ENCODE results near the gene TSKS.

Gene TSKS

DNA sequence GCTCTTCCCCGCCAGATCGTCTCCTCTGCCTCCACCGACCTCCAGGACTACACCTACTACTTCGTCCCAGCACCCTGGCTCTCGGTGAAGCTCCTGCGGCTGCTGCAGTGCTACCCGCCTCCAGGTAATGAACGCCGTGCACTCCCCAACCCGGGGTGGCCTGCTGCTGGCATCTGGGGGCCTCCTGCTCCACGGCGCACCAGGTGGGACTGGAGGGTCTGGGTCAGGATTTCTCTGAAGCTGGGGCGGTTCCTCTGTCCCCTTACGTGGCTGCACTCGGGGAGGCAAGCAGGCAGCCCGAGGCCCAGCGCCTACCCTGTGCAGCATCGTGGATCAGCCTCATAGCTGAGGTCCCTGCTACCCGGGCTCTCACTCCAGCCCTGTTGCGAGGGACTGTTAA lies 32.5 kb upstream of the TSKS start:
- DNase-seq (ENCODE audit: low spot score) = no peak

DNA sequence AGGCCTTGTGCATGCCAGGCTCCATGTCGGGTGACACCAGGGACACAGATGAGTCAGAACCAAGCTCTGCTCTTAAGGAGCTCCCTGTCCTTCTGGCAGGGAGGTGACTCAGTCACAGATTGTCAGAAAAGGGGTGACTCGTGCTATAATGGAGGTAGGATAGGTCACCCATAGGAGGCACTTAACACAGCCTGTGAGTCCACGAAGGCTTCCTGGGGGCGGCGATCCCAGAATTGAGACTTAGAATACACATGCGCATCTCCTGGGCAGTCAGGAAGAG lies 30.4 kb upstream of the TSKS start:
- DNase-seq (ENCODE audit: low spot score) = no peak

DNA sequence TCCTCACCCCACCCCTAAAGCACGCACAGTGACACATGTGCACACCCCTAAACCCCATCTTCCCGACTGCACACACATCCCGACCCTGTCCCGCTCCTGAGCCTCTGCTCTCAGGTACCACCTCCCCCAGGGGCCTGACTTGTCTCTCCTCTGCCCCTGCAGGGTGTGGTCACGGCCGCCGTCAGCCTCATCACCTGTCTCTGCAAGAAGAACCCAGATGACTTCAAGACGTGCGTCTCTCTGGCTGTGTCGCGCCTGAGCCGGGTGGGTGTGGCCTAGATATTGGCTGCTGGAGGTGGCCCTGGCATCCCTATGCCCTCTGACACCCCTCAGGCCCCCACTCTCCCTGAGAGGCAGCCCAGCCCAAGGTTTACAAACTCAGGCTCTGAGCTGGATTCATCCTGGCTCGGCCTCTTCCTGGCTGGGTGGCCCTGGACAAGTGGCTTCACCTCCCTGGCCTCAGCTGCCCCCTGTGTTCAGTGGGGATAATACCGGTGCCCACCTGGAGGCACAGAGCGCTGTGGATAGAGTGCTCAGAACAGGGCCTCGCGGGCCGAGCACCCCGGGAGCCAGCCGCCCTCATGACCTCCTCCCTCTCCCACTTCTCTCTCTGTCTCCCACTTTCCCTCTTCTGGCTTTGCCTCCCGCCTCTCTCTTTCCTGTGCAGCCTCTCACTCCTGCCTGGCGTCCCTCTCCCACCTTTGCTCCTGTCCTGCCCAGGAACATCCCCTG lies 29.9 kb upstream of the TSKS start:
- no peak for DNase-seq (ENCODE audit: low spot score)

DNA sequence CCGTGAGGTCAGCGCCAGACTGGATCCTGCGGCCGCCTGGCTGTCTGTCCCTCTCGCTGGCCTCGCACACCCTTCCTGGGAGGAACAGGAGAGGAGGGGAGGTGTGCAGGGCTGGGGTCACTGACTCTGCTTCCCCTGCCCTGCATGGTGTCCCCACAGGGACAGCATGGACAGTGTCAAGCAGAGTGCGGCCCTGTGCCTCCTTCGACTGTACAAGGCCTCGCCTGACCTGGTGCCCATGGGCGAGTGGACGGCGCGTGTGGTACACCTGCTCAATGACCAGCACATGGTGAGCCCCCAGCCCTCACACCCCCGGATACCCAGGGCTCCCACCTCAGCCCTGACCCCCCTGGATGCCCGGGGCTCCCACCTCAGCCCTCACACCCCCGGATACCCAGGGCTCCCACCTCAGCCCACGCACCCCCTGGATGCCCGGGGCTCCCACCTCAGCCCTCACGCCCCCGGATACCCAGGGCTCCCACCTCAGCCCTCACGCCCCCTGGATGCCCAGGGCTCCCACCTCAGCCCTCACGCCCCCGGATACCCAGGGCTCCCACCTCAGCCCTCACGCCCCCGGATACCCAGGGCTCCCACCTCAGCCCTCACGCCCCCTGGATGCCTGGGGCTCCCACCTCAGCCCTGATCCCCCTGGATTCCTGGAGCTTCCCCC lies 28.8 kb upstream of the TSKS start:
- DNase-seq (ENCODE audit: low spot score) = no peak

DNA sequence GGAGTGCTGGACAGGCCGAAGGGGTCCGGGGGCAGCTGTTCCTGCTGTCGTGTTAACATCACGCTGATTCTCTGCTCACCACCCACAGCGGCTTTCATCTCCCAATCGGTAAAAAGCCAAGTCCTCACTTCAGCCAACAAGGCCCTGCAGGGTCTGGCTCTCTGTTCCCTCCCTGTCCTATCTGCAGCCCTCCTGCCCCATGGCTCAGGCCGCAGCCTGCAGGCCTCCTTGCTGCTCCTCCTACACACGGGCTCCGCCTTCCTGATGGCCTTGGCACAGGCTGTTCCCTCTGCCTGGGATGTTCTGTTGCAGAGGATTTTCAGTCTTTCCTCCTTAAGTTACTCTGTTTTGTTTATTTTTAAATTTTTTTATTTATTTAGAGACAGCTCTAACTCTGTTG lies 27.8 kb upstream of the TSKS start:
- DNase-seq (ENCODE audit: low spot score) = no peak

DNA sequence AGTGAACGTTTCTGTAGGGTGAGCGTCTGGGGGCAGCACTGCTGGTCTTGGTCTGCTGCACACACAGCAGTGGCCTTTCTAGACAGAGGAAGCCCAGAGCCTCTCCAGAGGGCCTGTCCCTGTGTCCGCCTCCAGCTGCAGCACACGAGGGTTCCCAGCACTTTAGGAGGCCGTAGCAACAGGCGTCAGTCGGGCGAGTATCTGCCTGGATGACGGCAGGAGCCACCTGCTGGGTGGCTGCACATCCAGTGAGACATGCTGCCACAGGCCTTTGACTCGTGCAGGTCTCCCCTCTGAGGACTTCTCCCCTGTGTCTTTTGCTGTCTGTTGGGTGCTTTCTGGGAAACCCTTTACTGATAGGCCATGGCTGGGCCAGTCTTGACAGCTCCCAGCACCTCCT lies 25.8 kb upstream of the TSKS start:
- no peak for DNase-seq (ENCODE audit: low spot score)

DNA sequence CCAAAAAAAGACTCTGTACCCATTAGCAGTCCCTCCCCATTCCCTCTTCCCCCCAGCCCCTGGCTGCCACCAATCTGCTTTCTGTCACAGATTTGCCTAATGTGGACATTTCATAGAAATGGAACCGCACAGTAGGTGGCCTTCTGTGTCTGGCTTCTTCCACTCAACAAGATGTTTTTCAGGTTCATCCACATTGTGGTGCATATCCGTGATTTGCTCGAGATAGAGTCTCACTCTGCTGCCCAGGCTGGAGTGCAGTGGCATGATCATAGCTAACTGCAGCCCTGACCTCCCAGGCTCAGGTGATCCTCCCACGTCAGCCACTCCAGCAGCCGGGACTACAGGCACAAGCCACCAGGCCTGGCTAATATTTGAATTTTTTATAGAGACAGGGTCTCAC lies 24.6 kb upstream of the TSKS start:
- no peak for DNase-seq (ENCODE audit: low spot score)

DNA sequence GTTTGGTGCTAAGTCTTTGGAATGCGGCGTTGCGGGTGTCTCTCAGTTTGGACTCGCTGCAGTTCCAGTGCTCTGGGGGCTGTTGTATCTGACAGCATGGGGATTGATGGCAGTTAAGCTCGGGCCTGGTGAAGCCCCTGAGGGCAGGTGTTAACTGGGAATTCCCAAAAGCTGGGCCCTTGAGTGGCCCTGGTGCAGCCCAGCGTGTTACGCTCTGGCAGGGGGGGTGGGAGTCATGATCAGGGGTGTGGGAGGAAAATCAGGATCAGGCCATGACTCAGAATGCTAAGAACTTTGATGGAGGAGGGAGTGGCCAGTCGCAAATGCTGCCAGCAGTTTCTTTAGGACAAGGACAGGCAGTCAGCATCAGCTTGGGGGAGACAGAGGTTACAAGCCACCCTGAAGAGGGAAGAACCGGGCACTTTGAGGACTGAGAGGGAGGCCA lies 23.3 kb upstream of the TSKS start:
- DNase-seq (ENCODE audit: low spot score) = no peak

DNA sequence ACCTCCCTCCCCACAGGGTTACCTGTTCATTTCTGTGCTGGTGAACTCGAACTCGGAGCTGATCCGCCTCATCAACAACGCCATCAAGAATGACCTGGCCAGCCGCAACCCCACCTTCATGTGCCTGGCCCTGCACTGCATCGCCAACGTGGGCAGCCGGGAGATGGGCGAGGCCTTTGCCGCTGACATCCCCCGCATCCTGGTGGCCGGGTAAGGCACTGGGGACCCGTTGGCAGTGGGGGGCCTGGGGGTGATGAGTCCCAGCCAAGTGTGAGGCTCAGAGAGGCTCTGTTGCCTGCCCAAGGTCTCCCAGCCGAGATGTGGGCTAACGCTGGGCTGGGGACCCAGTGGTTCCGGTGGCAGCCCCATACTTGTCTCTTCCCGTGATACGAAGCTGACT lies 19.4 kb upstream of the TSKS start:
- DNase-seq (ENCODE audit: low spot score) = no peak

DNA sequence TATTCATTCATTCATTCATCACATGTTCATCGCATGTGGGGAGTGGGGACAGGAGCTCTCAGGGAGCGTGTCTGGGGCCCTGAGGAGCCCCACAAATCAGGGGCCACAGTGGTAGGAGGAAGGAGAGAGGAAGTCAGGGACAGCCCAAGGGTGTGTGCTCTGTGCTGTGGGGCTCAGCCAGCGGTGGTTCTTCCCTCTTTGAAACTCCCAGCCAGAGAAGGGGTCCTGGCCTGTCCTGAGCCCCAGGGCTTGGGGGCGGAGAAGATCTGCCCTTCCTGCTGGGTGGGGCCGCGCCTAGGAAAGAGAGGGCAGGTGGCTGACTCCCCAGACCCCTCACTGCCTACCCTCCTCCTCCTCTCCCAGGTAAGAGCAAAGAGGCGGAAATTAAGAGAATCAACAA lies 18.3 kb upstream of the TSKS start:
- no peak for DNase-seq (ENCODE audit: low spot score)

DNA sequence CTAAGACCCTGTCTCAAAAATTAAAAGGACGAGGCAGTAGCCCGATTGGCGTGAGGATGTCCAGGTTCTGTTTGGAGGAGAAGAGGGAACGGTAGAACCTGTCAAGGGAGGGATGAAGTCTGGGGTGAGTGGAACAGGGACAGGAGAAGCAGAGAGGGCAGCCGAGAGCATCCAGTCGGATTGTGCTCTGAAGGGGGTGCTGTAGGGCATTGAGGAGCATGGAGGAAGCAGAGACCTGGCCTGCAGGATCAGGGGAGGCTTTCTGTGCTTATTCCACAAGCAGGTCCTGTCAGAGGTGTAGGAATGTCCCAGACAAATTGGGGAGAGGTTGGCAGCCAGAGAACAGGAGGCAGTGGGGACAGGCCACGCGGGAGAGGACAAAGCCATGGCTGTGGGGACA lies 17.8 kb upstream of the TSKS start:
- no peak for DNase-seq (ENCODE audit: low spot score)

DNA sequence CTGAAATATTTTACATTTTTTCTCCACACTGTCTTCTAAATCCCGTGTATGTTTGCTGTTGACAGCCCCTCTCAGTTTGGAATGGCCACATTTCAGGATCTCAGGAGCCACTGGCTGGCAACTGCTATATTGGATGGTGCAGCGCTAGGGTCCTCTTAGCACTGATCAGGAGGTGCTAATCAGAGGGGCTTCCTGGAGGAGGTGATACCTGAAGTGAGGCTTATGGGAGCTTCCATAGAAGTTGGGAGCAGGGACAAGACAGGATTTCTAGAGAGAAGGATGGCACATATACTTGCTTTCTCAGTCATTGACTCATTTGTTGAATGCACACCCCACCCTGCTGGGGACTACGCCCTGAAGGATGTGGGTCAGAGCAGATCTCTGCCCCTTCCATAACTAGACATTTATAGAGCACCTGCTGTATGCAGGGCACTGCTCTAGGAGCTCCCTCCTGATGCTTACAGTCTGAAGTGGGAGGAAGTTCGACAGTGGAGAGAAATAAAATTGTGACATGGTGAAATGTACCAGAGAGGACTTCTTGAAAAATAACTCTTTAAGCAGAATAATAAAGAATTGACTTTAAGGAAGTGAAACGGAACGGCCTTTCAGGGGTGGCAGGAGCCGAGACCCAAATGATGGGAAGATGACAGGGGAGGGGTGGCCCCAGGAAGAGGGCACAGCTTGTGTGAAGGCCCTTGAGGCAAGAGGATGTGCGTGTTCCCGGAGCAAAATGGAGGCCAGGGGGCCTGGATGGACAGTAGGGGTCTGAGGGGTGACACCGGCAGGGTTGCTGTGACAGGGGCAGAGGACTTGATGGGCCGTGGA lies 16.8 kb upstream of the TSKS start:
- no peak for DNase-seq (ENCODE audit: low spot score)

DNA sequence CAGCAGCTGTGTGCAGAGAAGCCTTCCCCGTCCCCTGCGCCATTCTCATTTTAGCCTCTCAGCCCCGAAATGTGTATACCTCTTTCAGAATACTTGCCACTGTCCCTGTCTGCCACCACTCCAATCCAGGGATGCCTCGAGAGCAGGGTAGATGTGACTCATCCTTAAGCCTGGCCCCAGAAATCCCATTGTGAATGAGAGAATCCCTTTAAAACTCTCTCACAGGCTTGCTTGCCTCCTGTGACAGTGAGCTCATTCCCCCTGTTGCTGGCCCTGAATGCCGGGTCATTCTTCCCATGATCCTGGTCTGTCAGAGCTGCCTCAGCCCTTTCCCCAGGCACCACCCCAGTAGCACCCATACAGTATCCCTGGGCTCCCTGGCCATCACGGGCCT lies 13.3 kb upstream of the TSKS start:
- no peak for DNase-seq (ENCODE audit: low spot score)

DNA sequence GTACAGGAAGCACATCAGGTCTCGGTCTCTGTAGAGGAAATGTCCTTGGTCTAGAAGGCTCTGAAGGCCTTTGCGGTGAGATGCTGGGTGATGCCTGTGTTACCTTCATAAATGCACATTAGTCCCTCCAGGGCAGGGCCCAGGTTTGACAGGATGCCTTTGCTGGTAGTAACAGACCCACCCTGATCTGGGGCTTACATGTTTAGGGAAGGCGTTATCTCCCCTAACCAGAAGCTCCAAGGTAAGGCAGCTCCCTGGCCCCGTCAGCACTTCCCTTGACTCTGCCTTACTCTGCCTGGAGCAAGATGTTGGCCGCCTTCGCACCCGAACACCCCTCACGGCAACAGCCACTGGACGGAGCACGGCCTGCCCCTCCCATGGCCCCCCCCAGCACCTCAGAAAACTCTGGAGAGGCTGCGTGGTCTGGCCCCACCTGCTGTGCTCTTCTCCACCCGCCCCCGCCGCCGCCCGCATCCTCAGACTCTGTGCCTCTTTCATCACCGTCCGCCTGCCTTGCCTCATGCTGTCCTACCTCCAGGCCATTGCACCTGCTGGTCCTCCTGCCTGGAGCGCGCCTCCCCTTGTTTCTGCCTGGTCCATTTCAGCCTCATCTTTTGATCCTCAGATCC lies 12.8 kb upstream of the TSKS start:
- no peak for DNase-seq (ENCODE audit: low spot score)

DNA sequence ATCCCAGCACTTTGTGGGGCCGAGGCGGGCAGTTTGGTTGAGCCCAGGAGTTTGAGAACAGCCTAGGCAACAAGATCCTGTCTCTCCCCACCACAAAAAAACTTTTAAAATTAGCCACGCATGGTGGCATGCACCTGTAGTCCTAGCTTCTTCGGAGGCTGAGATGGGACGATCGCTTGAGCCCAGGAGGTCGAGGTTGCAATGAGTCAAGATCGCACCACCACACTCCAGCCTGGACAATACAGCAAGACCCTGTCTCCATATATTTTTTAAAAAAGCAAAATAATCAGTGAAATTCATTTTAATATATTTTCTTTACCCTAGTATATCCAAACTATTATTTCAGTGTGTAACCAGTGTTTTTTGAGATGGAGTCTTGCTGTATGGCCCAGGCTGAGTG lies 11.9 kb upstream of the TSKS start:
- no peak for DNase-seq (ENCODE audit: low spot score)

DNA sequence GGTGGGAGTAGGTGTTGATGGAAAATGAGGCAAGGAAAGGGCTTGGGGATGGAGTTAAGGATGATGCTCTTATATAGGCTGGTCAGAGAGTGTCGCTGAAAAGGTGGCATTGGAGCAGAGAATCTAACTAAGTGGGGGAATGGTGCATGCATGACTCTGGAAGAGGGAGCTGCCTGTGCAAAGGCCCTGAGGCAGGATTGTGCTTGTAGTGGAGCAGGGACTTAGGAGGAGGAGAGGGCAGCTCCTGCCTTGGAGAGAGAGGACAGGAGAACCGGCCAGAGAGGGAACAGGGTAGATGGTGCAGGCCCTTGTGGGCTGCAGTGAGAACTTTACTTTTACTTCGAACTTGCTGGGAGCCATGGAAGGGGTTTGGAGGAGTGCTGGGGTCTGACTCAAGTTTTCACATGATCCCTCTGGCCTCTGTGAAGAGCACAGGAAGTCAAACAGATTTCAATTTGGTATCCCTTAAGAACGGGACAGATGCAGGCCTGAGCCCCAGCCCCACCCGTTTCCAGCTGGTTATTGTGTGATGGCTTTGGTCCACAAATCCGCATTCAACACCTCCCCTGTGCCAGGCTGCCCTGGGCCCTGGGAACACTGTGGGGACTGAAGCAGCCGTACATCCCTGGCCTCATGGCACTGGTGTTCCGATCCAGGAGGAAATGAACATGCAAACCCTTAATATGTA lies 10.7 kb upstream of the TSKS start:
- no peak for DNase-seq (ENCODE audit: low spot score)

DNA sequence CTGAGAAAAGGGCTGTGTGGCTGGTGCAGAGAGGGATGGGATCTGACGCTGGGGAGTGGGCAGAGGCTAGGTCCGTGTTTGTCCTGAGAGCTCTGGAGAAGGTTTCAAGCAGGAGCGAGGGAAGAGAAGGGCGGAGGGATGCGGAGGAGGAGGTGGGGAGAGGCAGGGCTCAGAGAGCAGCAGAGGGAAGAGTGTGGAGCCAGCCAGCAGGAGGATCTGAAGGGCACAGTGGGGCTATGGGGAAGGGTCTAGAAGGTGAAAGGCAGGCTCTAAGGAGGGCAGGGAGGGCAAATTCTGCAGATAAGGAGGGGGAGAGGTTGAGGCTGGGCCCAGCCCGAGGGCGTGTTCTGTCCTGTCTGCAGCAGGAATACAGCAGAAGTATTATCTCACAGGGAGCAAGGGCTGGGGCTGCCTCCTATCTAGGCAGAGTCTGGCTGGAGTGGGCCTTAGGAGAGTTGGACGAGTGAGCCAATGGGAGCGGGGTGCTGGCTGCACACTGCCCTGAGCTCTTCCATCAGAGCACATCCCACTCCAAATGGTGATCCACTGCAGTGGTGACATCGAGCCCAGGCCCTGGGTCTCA lies 9.8 kb upstream of the TSKS start:
- no peak for DNase-seq (ENCODE audit: low spot score)

DNA sequence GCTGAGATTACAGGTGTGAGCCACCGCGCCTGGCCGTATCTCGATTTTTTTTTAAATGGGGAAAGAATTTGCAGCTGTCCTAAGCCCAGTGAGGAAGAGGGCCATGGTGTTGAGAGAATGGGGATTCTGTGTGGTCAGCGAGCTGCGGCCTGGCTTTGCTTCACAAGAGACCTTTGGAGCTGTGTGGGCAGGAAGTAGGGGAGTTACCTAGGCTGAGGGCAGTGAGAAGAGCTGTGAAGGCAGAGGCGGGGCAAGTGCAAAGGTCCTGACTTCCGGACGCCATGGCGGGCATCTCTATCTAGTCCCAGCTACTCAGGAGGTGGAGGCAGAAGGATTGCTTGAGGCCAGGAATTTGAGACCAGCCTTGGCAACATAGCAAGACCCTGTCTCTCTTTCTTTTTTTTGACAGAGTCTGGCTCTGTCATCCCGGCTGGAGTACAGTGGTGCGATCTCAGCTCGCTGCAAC lies 8.6 kb upstream of the TSKS start:
- no peak for DNase-seq (ENCODE audit: low spot score)

DNA sequence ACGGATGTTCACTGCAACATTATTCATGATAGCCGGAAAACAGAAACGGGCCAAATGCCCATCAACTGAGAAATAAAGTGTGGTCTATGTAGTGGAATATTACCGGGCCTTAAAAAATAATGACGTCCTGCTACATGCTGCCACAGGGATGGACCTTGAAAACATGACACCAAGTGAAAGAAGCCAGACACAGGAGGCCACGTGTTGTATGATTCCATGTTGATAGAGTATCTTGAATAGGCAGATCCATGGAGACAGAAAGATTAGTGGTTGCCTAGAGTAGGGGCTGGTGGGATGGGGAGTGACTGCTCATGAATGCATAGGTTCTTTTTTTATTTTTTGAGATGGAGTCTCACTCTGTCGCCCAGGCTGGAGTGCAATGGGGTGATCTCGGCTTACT lies 7.4 kb upstream of the TSKS start:
- DNase-seq (ENCODE audit: low spot score) = no peak

DNA sequence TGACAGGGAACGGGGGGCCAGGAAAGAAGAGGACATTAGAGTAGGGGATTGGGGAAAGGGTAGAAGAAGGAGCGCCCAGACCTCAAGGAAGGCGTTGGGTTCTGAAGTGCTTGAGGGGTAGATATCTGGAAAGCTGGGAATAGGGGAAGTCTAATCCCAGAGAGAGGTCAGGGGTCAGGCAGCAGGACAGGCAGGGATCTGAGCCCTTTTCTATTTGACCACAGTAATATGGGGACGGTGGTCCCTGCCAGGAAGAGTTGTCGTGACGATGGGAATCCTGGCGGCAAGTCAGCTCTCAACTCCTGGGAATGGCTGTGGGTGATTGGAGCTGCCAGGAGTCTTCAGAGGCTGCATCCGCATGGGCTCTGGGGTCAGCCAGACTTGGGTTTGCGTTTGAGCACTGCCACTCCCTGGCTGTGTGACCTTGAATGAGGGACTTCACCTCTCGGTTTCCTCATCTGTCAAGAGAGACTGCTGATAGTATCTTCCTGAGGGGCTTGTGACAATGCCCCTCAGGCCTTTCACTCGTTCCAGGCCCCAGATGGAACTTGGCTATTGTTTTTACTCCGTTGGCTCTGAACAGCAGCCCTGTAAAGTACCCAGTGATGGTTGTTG lies 5.0 kb upstream of the TSKS start:
- no peak for DNase-seq (ENCODE audit: low spot score)

DNA sequence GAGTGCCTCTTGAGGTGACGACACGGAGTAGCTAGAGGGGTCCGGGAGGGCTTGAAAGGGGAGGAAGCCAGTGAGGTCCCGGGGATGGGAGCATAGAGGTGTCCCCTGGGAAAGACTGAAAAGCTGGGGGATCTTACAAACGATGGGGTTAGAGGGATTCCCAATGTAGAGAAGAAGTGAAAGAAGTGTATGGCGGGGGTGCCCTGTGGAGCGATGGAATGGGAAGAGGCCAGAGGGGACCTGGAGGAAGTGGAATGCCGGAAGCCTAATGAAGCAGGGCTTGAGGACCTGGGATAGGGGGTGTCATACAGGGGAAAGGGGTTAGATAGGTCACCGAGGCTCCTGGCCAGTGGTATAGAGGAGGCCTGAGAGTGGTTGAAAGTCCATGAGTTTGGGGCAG lies 4.3 kb upstream of the TSKS start:
- no peak for DNase-seq (ENCODE audit: low spot score)

DNA sequence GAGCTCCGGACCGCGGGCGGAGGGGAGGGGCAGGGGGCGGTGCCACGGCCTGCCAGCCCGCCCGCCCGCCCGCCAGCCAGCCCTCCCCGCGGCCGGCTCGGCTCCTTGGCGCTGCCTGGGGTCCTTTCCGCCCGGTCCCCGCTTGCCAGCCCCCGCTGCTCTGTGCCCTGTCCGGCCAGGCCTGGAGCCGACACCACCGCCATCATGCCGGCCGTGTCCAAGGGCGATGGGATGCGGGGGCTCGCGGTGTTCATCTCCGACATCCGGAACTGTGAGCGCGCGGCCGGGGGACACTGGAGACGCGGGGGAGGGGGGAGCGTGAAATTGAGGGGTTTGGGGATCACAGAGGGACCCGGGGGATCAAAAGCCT lies 3.8 kb upstream of the TSKS start, which contains the start of gene AP2A1:
Gene AP2A1 (plus strand): TSS at position 72 of the 370 bp plus-strand sequence. CDS start 133 bp downstream, at position 205.
- no peak for DNase-seq (ENCODE audit: low spot score)

Data from NAMALWA (cell line).